ENCODE measurements around the gene COMMD10.
A peak's percentile ranks its signal among the peaks of the same experiment; 100 is the strongest.

DNA sequence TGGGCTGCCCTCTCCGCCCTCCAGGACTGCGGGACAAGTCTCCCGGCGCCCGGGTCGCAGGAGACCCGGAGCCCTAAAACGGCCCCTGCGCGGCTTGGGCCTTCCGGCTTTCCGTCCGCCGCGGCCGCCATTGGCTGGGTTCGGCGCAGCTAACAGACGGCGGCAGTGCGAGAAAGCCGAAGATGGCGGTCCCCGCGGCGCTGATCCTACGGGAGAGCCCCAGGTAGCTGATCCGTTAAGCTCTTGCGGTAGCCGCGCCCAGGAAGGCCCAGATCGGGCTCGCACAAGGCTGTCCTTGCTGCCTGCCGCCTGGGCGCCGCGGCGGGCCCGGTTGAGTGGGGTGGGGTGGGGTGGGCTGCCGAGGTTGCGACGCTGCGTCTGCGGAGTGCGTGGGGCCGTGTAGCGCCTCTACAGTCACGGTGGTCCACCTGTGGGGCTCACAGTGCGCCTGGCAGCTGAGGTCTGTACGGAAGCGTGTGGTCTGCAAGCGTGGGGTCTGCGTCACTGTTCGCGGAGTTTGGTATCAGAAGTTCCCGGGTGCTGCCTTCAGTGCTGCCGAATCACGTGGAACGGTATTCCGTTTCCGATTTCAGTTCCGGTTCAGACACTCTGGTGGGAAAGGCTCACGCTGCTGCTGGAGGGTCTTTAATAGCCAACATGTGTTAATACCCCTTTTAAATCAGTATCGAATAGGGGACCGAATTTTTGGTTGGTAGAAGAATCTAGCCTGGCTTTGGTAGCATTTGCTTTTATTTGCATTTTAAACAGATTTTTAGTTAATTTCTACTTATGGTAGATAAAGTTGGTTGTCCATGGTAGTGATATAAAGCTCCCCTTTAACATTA lies at the start of gene COMMD10:
- TF ChIP-seq POLR2A (IDR thresholded peaks at IDR 0.05) (peak in 1 of 2 donors; percentile 33), EP300 (IDR thresholded peaks at IDR 0.05) (peak in 1 of 2 donors; percentile 72)
